GM21515 (cell line): ENCODE results near the gene RHBG.

Experiments
- ATAC-seq: cut with Tn5 transposase; IDR thresholded peaks from one replicate; pipeline ENCODE4 v1.9.1; 2021; ENCODE audit not compliant: unreplicated experiment

Gene RHBG

DNA sequence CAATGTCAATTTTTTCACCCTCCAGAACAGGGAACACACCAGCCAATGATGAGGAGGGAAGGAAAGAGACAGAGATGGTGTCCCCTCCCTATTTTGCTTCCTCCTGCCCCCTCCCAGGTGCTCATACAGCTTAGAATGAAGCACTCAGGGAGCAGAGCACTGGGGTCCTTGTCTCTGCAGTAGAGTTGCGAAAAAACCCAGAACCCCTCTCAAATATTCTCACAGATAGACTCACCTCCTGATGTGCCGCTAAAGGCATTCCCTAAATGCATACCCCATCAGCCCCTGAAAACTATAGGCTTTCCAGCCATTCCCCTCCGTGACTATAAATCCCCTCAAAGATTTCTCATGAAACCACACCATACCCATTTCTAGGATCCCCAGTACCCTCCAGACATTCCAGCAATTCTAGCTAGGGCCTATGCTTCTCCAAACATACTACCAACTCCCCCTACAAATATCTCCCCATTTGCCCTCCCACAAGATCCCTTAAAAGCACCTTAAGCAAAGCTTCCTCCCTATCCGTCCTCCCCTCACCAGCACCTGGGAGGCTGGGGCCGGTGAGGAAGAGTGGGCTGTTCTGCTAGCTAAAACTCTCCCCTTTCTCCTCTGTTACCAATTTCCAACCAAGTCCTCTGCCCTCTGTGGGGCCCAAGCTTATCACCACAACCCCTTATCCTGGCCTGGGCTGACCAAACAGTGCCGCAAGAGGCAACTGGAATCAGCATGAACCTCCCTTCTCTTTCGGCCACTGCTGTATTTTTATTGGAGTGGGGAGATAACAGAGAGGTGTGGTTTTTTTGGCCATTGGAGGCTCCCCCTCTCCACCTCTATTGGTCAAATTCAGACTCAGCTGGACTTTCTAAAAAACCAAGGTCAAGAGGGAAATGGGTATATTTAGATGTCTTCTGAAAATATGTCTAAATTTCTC, 54.7 kb downstream of the RHBG start:
- ATAC-seq = no peak

DNA sequence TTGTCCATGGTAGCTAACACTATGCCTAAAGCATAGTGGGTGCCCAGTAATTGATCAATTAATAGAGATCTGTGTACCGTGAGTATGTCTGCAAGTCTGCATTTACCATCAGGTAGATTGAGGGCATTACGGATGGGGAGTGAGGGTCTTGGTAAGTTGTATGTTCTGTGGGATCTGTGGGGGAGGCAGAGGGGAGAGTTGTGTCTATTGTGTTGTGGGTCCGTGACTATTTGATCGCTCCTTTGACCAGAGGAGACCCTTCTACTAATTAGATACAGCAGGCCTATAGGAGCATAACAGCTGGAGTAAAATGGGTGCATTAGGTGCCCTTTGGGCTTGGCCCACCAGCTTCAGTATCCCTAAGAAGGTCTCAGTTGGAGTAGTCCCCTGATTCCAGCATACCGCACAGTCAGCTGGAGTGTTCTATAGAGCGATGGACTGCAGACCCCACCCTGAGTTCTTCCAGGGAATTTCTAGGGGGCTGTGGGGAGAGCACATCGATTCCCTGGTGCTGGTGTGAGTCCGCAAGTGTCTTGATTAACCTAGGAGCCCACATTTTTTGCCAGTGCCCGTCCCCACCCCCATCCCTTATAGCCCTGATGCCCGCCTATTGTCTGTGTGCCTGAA, 55.9 kb downstream of the RHBG start:
- ATAC-seq = no peak

DNA sequence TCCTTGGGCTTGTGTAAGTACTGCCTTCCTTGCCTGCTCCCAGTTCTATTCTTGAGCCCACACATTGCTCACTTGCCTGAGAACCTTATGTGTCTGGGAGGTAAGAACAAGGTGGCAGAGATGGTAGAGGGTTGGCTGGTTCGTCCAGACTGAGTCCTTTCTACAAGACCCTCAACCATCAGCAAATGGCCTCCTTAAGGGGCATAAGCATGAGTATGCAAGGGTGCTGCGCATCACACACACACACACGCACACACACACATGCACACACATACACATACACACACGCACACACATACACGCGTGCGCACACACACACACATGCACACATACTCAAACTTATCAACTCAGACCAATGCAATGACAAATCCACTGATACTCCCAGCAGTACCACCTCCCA, 56.9 kb downstream of the RHBG start:
- ATAC-seq = no peak

DNA sequence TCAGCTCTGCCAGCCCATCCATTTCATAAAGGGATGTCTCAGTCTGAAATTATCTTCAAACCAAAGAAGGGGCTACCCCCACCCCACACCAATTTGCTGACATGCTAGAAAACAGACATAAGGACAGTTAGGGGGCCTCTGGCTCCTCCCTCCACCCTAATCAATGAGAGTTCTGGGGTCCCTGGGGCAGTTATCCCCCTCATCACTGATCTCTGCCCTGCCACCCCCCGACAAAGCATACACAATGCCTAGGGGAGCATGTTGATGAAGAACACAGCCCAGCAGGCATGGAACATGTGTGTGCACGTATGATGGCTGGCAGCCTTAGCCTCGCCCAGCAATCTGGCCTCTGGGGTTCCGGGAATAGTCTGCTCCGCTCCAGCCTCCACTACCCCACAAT, 58.9 kb downstream of the RHBG start:
- ATAC-seq = no peak

DNA sequence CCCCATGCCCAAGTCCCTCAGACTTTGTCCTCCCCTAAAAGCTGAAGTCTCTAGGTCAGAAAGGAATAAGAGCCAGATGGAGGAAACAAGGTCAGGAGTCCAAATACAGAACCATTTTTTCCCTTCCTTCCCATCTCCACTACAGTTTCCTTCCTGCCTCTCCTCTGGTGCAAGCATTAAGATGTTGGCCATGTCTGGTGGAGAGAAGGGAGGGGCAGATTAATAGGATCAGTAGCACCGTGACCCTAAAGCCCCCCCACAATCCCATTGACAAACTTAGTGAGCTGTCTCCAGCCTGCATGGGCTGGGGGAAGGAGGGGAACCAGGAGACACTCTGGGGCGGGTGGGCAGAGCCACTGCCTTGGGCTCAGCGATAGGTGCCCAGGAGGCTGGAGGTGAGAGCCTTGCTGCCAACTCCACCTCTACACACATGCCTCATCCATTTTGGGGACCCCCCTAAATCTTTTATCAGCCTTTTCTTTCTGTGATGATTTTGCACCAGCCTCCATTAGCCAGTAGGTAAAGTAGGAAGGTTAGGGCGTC, 59.8 kb downstream of the RHBG start:
- ATAC-seq = no peak

DNA sequence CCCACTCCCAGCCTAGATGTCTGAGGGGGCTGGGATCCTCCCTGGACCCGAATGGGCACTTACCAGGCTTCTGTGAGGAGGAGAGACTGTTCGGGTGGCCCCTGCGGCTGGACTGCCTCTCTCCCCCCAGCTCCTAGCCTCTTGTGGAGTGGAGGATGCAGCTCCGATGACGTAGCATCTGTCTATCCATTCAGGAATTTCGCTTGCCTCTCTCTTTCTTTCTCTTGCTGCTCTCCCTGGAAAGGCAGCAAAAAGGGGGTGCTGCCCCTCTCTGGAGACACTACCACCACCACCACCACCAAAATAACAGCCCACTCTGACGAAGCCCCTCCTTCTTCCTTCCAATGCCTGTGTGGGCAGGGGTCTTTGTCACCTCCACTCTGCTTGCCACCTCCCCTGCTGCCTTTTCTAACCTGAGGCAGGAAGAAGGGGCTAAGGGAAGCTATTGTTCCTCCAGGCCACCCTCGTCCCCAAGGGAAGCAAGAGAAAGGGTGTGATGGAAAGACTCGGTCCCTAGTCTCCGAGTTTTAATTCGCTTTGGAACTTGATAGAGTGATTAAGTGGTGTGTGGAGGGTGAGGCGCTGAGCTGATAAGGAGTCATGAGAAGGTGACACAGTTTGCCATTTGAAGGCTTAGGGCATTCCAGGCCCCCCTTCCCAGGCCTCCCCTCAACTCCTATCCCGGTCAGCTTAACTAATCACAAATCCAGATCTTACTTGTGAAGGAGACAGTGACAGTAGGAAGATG, 60.5 kb downstream of the RHBG start:
- ATAC-seq = no peak

DNA sequence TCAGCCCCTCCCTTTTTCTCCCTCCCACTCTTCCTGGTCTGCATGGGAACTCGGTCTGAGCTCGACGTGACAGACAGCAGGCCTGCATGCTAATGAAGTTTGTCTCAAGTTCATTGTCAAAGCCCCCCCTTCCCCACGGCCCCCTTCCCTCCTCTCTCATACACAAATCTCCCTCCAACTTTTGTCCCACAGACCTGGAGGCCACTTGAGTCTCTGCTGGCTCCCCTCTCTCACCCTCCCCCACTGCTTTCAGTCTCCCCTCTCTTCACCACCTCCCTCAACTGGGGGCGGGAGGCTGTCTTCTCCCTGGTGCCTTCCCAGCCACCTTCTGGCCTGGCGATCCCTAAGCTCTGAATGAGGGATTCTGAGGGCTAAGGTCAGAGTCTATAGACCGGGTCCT, 61.3 kb downstream of the RHBG start:
- no peak for ATAC-seq

DNA sequence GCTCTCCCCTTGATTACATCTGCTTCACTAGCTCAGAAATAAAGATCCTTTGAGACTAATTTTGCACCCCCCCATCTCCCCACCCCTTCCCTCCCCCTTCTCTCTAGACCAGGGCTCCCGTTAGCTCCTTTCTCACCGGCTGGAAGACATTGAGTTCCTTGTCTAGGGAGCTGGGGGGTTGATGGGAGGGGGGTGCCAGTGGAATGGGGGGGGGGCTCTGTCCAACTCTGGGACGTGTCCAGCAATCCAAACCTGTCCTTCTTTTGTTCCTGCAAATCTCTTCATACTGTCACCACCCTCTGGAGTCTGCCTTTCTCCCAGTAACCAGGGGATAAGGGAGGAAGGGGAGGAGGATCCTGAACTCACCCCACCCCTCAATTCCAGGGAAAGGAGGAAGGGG, 61.9 kb downstream of the RHBG start:
- no peak for ATAC-seq

DNA sequence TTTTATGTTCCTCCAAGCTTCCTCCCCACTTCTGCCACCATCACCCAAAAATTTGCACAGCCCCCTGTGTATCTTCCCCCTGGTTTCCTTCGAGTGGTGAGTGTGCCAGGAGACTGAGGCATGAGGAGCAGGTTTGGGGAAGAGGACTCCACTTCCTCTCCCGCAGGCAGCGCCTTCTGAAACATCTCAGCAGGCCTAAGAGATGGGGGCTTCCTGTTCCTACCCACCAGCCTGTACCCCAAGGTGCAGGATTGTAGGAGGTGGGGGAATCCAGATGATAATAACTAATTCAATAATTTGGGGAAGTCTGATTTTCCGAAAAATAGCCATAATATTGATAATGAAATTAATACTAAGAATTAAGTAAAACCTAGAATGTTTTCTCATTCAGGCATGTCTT, 62.4 kb downstream of the RHBG start:
- no peak for ATAC-seq

DNA sequence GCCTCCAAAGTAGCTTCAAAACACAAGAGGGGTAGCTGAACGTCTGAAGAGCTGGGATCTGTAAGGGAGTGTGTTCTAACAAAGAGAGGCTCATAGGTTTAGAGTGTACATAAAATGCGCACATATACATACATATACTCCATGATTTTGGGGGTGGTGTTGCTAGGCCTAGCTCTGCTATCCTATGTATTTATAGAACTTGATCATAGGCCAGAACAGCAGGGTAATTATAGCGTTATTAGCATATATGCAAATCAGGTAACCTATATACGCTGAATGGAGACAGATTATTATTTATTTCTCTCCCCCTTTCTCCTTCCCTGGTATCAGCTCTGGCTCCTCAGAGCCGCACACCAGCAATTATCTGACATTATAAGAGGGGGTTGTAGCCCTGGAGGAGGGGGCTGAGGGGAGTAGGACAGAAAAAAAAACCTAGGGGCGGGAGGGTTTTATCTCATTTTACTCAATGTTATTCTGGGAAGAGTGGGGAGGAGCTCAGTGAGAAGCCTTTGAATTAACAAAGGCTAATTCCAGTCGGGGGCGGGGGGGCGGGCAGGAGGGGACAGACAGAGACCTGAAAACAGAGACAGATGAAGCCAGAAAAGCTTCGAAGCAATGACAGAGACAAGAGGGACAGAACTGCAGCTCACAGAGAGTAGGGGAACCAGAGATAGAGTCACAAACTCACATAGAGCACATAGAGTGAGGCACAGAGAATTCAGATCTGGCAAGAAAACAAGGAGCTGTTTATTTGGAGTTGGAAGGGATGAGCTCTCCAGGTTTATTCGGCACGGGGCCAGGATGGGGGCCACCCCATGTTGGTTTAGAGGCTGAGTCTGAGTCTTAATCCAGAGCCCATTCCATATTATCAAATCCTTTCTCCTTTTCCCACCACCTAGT, 63.0 kb downstream of the RHBG start:
- no peak for ATAC-seq

DNA sequence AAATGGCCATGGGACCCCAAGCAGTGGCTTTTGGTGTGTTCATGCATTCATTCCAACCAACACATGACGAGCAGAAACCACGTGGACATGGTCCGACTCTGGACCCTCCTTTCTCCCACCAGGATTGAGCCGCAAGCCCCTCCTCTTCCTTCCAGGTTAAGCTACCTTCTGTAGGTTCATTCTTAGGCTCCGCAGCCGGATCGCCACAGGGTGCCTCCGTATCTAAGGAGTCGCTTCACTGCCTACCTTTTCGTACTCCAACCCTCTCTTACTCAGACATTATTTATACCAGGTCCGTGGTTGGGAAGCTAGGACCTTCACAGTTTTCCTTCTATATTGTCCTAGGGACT, 63.6 kb downstream of the RHBG start:
- no peak for ATAC-seq

DNA sequence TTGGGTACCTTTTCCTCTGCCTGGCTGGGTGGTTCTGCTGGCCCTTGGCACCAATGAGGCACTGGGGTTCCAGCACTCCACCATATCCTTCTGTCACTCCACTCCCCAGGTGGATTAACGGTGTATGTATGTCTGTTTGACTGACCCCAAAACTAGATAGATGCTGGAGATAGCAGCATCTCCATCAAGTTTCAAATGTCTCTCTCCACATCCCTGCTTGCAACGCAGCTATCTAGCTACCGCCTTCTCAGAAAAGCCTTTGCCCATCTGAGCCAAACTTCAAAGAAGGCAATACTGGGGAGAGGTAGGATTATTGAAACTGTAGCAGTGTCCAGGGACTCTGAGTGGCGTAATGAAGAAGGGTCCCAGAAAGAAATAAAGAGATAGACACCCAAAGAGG, 64.0 kb downstream of the RHBG start:
- no peak for ATAC-seq

DNA sequence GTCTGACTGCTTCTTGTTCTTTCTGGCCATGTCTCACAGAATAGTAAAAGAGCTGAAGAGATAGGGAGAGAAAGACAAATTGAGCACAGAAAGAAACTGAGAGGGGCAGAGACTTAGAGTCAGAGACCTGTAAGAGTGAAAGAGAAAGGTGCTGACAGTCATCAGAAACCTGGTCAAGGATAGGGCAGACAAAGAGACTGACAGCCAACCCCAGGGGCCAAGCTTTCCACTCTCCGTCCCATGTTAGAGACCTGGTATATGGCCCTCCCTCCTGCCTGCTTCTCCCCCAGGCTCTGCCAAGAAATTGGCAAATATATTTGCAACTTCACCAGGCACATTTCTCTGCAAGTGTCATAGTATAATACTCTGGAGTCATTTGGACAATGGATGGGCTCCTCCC, 64.6 kb downstream of the RHBG start:
- ATAC-seq = no peak
